Measurements from ENCODE around the gene AMER1.
"Not testable (repeated sequence)": the region's sequence is repeated elsewhere in the genome, so short reads cannot be mapped to it uniquely, and the experiment has no call there.

AMER1 gene

GRCh38 chrX:64205441-64205734 lies at the start of gene AMER1:
AMER1 (minus strand) TSS chrX:64205708; CDS start chrX:64193286, 12,422 bp downstream.
- no peak for DNase-seq (ENCODE audit: low read depth in 3 of 3)

- no peak for DNase-seq (ENCODE audit: low read depth in 3 of 3)
These were observed 24.8 kb upstream of the AMER1 start, which contains the start of gene ASB12 for GRCh38 chrX:64230123-64230970. ASB12 (minus strand) TSS chrX:64230607; CDS start chrX:64225650, 4,957 bp downstream.

- no peak for DNase-seq (ENCODE audit: low read depth in 3 of 3)
These were observed 23.6 kb upstream of the AMER1 start for GRCh38 chrX:64229154-64229553.

GRCh38 chrX:64218023-64218422 lies 12.5 kb upstream of the AMER1 start:
- DNase-seq (ENCODE audit: low read depth in 3 of 3): no peak

GRCh38 chrX:64213989-64214388 lies 8.5 kb upstream of the AMER1 start:
- not testable (repeated sequence) for DNase-seq (ENCODE audit: low read depth in 3 of 3)

- DNase-seq (ENCODE audit: low read depth in 3 of 3): no peak
These were observed 1.2 kb upstream of the AMER1 start for GRCh38 chrX:64206556-64207162.

GRCh38 chrX:64205735-64206501 lies 410 bp upstream of the AMER1 start:
- DNase-seq (ENCODE audit: low read depth in 3 of 3): peak; percentile 70 to 84 (median 72)

- DNase-seq (ENCODE audit: low read depth in 3 of 3): peak in 1 of 3 experiments; percentile 13
These were observed 637 bp downstream of the AMER1 start for GRCh38 chrX:64204701-64205440.

- no peak for DNase-seq (ENCODE audit: low read depth in 3 of 3)
These were observed 1.3 kb downstream of the AMER1 start for GRCh38 chrX:64204252-64204651.

- DNase-seq (ENCODE audit: low read depth in 3 of 3): no peak
These were observed 2.6 kb downstream of the AMER1 start for GRCh38 chrX:64202808-64203325.

GRCh38 chrX:64198036-64198435 lies 7.5 kb downstream of the AMER1 start:
- no peak for DNase-seq (ENCODE audit: low read depth in 3 of 3)

- DNase-seq (ENCODE audit: low read depth in 3 of 3): no peak
These were observed 8.9 kb downstream of the AMER1 start for GRCh38 chrX:64196606-64197005.

- no peak for DNase-seq (ENCODE audit: low read depth in 3 of 3)
These were observed 9.6 kb downstream of the AMER1 start for GRCh38 chrX:64195862-64196261.

- DNase-seq (ENCODE audit: low read depth in 3 of 3): no peak
These were observed 12.8 kb downstream of the AMER1 start for GRCh38 chrX:64192673-64193072.

GRCh38 chrX:64192040-64192439 lies 13.5 kb downstream of the AMER1 start:
- DNase-seq (ENCODE audit: low read depth in 3 of 3): no peak

- DNase-seq (ENCODE audit: low read depth in 3 of 3): no peak
These were observed 14.1 kb downstream of the AMER1 start for GRCh38 chrX:64191281-64192010.

- no peak for DNase-seq (ENCODE audit: low read depth in 3 of 3)
These were observed 15.3 kb downstream of the AMER1 start for GRCh38 chrX:64190136-64190740.

GRCh38 chrX:64188901-64189300 lies 16.6 kb downstream of the AMER1 start:
- no peak for DNase-seq (ENCODE audit: low read depth in 3 of 3)

GRCh38 chrX:64187762-64188150 lies 17.8 kb downstream of the AMER1 start:
- no peak for DNase-seq (ENCODE audit: low read depth in 3 of 3)

- no peak for DNase-seq (ENCODE audit: low read depth in 3 of 3)
These were observed 18.3 kb downstream of the AMER1 start for GRCh38 chrX:64186974-64187761.
